MM.1S (cell line): Measurements from ENCODE around the gene IGSF8.

ENCODE experiments used
- DNase-seq: peaks from one replicate; pipeline ENCODE4 v3.0.0-alpha.2; 2015
- H2AFZ ChIP-seq: fragments of 300-600 bp; sonication (generic); 2 replicates; pipeline ENCODE4 v1.6.0; 2016; ENCODE audit warnings: antibody characterized with exemption, low read length
- H3F3A ChIP-seq: fragments of 300-600 bp; sonication (generic); 2 replicates; pipeline ENCODE4 v1.6.1; 2016; ENCODE audit warnings: mild to moderate bottlenecking, antibody characterized with exemption, low read length, moderate library complexity, mixed read lengths; ENCODE audit not compliant: insufficient read depth
- H3K27ac ChIP-seq: fragments of 300-600 bp; sonication (generic); 2 replicates; pipeline ENCODE4 v1.5.1; 2016; ENCODE audit warnings: mild to moderate bottlenecking, low read length
- H3K27me3 ChIP-seq: fragments of 300-600 bp; sonication (generic); replicated peaks from 2 replicates; pipeline ENCODE4 v1.6.0; 2016; ENCODE audit warnings: low read length; ENCODE audit not compliant: insufficient read depth
- H3K36me3 ChIP-seq: fragments of 300-600 bp; sonication (generic); replicated peaks from 2 replicates; pipeline ENCODE4 v1.6.1; 2016; ENCODE audit warnings: mild to moderate bottlenecking, low read length, mixed read lengths; ENCODE audit not compliant: insufficient read depth
- H3K4me1 ChIP-seq: fragments of 300-600 bp; sonication (generic); 2 replicates; pipeline ENCODE4 v1.6.1; 2016; ENCODE audit warnings: low read length, mixed read lengths
- H3K4me2 ChIP-seq: fragments of 300-600 bp; sonication (generic); 2 replicates; pipeline ENCODE4 v1.6.0; 2016; ENCODE audit warnings: low read depth, low read length
- H3K4me3 ChIP-seq: fragments of 300-600 bp; sonication (generic); 2 replicates; pipeline ENCODE4 v1.5.1; 2016; ENCODE audit warnings: low read length, mixed read lengths
- H3K79me2 ChIP-seq: fragments of 300-600 bp; sonication (generic); 2 replicates; pipeline ENCODE4 v1.6.1; 2016; ENCODE audit warnings: mixed run types, low read length, mixed read lengths
- H3K9ac ChIP-seq: fragments of 300-600 bp; sonication (generic); 2 replicates; pipeline ENCODE4 v1.6.1; 2016; ENCODE audit warnings: low read length, mixed read lengths
- H3K9me2 ChIP-seq: fragments of 300-600 bp; sonication (generic); replicated peaks from 2 replicates; pipeline ENCODE4 v1.6.1; 2016; ENCODE audit warnings: mild to moderate bottlenecking, low read length, mixed read lengths; ENCODE audit not compliant: insufficient read depth
- H3K9me3 ChIP-seq: fragments of 300-600 bp; sonication (generic); replicated peaks from 2 replicates; pipeline ENCODE4 v1.6.1; 2016; ENCODE audit warnings: mild to moderate bottlenecking, low read length, mixed read lengths; ENCODE audit not compliant: insufficient read depth
- H4K20me1 ChIP-seq: fragments of 300-600 bp; sonication (generic); 2 replicates; pipeline ENCODE4 v1.6.1; 2016; ENCODE audit warnings: mild to moderate bottlenecking, low read length, moderate library complexity, mixed read lengths; ENCODE audit not compliant: insufficient read depth
- CTCF ChIP-seq: fragments of 300-600 bp; sonication (generic); IDR thresholded peaks from 2 replicates; pipeline ENCODE4 v1.5.1; 2016; ENCODE audit warnings: antibody characterized with exemption, low read length, mixed read lengths
- EZH2 ChIP-seq: fragments of 300-600 bp; sonication (generic); optimal IDR thresholded peaks from 2 replicates; pipeline ENCODE3; 2017; ENCODE audit warnings: low read depth, mild to moderate bottlenecking, antibody characterized with exemption, low read length, mixed read lengths
- EZH2phosphoT487 ChIP-seq: fragments of 300-600 bp; sonication (generic); IDR thresholded peaks from 2 replicates; pipeline ENCODE4 v1.6.1; 2018; ENCODE audit warnings: antibody characterized with exemption, low read length

The IGSF8 gene

GRCh38 chr1:160094806-160095205 is 3.6 kb downstream of the IGSF8 start:
- Histone ChIP-seq H3K9ac (no peak overlapping the region), H3K9me2 (no peaks in the 10 kb centered on the region), H4K20me1 (no peaks in the 10 kb centered on the region), H3K9me3 (no peaks in the 10 kb centered on the region), H3K27ac (no peak overlapping the region), H3K36me3 (no peaks in the 10 kb centered on the region), H3F3A (peaks cover 7% of the 10 kb centered on the region; the same call in 1 of the 2 replicates), H2AFZ (no peak overlapping the region), H3K4me3 (no peak overlapping the region), H3K79me2 (peaks cover 23% of the 10 kb centered on the region), H3K27me3 (no peaks in the 10 kb centered on the region), H3K4me2 (no peak overlapping the region), H3K4me1 (peaks cover 20% of the 10 kb centered on the region)
- TF ChIP-seq CTCF: no peak
- no peak for TF ChIP-seq EZH2
- TF ChIP-seq EZH2phosphoT487: no peak
- no peak for DNase-seq

GRCh38 chr1:160094291-160094625 is 4.2 kb downstream of the IGSF8 start:
- H3F3A ChIP-seq: peaks cover 3% of the 10 kb centered on the region; the same call in 1 of the 2 replicates
- DNase-seq: no peak
- H3K9me3 ChIP-seq: no peaks in the 10 kb centered on the region
- peaks cover 15% of the 10 kb centered on the region for H3K4me1 ChIP-seq
- H3K36me3 ChIP-seq: no peaks in the 10 kb centered on the region
- no peaks in the 10 kb centered on the region for H4K20me1 ChIP-seq
- H3K4me2 ChIP-seq: no peak overlapping the region
- H2AFZ ChIP-seq: no peak overlapping the region
- no peaks in the 10 kb centered on the region for H3K9me2 ChIP-seq
- H3K9ac ChIP-seq: no peak overlapping the region
- H3K79me2 ChIP-seq: peaks cover 23% of the 10 kb centered on the region
- no peaks in the 10 kb centered on the region for H3K27me3 ChIP-seq
- H3K4me3 ChIP-seq: no peak overlapping the region
- no peak overlapping the region for H3K27ac ChIP-seq
- TF ChIP-seq EZH2phosphoT487: no peak
- TF ChIP-seq CTCF: no peak
- TF ChIP-seq EZH2: no peak

GRCh38 chr1:160093624-160094290 is 4.7 kb downstream of the IGSF8 start:
- H3K9me2 ChIP-seq: no peaks in the 10 kb centered on the region
- no peaks in the 10 kb centered on the region for H3F3A ChIP-seq
- H3K79me2 ChIP-seq: peaks cover 23% of the 10 kb centered on the region
- peaks cover 13% of the 10 kb centered on the region for H3K4me1 ChIP-seq
- H3K27ac ChIP-seq: no peak overlapping the region
- H3K27me3 ChIP-seq: no peaks in the 10 kb centered on the region
- TF ChIP-seq EZH2 (no peak), CTCF (no peak), EZH2phosphoT487 (no peak)
- DNase-seq: no peak
- H3K4me3 ChIP-seq: no peak overlapping the region
- no peak overlapping the region for H2AFZ ChIP-seq
- H3K9me3 ChIP-seq: no peaks in the 10 kb centered on the region
- no peaks in the 10 kb centered on the region for H3K36me3 ChIP-seq
- H3K9ac ChIP-seq: no peak overlapping the region
- no peak overlapping the region for H3K4me2 ChIP-seq
- H4K20me1 ChIP-seq: no peaks in the 10 kb centered on the region
